Peyer's patch (tissue), 4 donors: ENCODE data around the gene PDIA5. TPM values are rescaled to one million over a fixed set of nuclear protein-coding genes. Genes with fewer than 3 reads are reported as not detected.
A peak's percentile ranks its signal among the peaks of the same experiment; 100 is the strongest.

Experiments used
- DNase-seq, 3 donors: peaks; one replicate each; pipeline ENCODE4 v3.0.0-alpha.2; 2017 to 2019
- H3K27ac ChIP-seq, 4 donors: fragments of 200-600 bp; sonication (generic); one replicate each; pipeline ENCODE4 v1.5.1; 2016 to 2019
- H3K27me3 ChIP-seq, 2 donors: fragments of 200-600 bp; sonication (generic); one replicate each; pipeline ENCODE4 v1.5.1; 2019
- H3K36me3 ChIP-seq, 3 donors: fragments of 200-600 bp; sonication (generic); one replicate each; pipeline ENCODE4 v1.5.1; 2016 to 2019
- H3K4me1 ChIP-seq, 4 donors: fragments of 200-600 bp; sonication (generic); one replicate each; pipeline ENCODE4 v1.5.1; 2016 to 2019
- H3K4me3 ChIP-seq, 4 donors: fragments of 200-600 bp; sonication (generic); 1 replicate in 3 of 4; 2 replicates in 1 of 4; pipeline ENCODE4 v1.5.1; 2016 to 2019; ENCODE audit warnings: mild to moderate bottlenecking in 1 of 4
- H3K9me3 ChIP-seq, 4 donors: fragments of 200-600 bp; sonication (generic); one replicate each; pipeline ENCODE4 v1.5.1; 2016 to 2019; ENCODE audit warnings: mild to moderate bottlenecking in 1 of 4
- POLR2A ChIP-seq, 2 donors: fragments of 450-650 bp; IDR thresholded peaks; one replicate each; pipeline ENCODE4 v1.5.1; 2017; ENCODE audit warnings: antibody characterized with exemption in 2 of 2, mild to moderate bottlenecking in 2 of 2, moderate library complexity in 2 of 2
- total RNA-seq, 4 donors: library from RNA; depleted of rRNA; stranded (reverse); fragments of >200 nt; gene quantifications; one replicate each; pipeline ENCODE4 v1.1.0, GENCODE V29; 2016
- TF ChIP-seq, protein P1 (sequence below), 6 experiments: fragments of 450-650 bp in 4 of 6; fragments of 200-600 bp in 2 of 6; sonication (generic) in 1 of 6; IDR thresholded peaks; one replicate each; pipeline ENCODE4 v1.5.1; 2017 to 2019; ENCODE audit warnings: antibody characterized with exemption in 6 of 6, mild to moderate bottlenecking in 3 of 6, moderate library complexity in 1 of 6

Gene PDIA5
- total RNA-seq, 4 donors from 2014 or later: 13.7 to 63.5 (median 19.4) TPM

DNA sequence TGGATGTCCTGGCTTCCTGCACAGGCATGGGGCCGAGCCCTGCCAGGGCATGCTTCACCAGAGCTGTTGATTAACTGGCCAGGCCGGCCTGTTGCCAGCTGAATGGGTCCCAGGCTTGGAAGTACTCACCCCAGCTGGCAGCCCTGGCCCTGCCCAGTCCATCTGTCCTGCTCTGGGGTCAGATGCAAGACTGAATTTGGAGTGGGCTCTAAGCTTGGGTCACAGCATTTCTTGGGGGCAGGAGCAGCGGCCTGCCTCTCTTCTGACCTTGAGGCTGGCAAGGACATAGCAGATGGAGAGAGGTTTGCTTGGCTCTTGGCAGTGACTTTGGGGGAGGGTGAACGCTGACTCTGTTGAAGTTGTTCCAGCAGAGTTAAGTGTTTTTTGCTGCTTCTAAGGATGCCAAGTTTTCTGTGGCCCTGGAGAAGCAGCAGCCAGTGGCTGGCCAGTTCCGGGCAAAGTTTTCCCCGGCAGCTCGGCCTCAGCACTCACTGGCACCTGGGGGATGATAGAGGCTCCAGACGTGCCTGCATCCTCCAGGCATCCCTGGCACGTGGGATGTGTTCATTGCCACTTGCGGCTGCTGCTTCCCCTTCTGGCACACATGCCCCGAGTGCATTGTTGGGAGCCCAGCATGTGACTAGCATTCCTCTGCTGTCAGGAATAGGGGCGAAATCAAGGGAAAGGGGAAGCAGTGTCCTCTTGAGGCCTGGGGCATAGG, 22.9 kb downstream of the PDIA5 start:
- Histone ChIP-seq H3K27ac (peak overlapping the region in 1 of 4 donors; percentile 52), H3K36me3 (peaks cover 0 to 14% (median 0%) of the 10 kb centered on the region in 3 donors), H3K27me3 (no peaks in the 10 kb centered on the region), H3K4me3 (no peak overlapping the region), H3K4me1 (peaks cover 0 to 14% (median 0%) of the 10 kb centered on the region in 4 donors), H3K9me3 (no peaks in the 10 kb centered on the region)
- DNase-seq: no peak
- TF ChIP-seq POLR2A (IDR thresholded peaks at IDR 0.05): no peak
- TF ChIP-seq, protein P1, sequence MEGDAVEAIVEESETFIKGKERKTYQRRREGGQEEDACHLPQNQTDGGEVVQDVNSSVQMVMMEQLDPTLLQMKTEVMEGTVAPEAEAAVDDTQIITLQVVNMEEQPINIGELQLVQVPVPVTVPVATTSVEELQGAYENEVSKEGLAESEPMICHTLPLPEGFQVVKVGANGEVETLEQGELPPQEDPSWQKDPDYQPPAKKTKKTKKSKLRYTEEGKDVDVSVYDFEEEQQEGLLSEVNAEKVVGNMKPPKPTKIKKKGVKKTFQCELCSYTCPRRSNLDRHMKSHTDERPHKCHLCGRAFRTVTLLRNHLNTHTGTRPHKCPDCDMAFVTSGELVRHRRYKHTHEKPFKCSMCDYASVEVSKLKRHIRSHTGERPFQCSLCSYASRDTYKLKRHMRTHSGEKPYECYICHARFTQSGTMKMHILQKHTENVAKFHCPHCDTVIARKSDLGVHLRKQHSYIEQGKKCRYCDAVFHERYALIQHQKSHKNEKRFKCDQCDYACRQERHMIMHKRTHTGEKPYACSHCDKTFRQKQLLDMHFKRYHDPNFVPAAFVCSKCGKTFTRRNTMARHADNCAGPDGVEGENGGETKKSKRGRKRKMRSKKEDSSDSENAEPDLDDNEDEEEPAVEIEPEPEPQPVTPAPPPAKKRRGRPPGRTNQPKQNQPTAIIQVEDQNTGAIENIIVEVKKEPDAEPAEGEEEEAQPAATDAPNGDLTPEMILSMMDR (IDR thresholded peaks at IDR 0.05): no peak

DNA sequence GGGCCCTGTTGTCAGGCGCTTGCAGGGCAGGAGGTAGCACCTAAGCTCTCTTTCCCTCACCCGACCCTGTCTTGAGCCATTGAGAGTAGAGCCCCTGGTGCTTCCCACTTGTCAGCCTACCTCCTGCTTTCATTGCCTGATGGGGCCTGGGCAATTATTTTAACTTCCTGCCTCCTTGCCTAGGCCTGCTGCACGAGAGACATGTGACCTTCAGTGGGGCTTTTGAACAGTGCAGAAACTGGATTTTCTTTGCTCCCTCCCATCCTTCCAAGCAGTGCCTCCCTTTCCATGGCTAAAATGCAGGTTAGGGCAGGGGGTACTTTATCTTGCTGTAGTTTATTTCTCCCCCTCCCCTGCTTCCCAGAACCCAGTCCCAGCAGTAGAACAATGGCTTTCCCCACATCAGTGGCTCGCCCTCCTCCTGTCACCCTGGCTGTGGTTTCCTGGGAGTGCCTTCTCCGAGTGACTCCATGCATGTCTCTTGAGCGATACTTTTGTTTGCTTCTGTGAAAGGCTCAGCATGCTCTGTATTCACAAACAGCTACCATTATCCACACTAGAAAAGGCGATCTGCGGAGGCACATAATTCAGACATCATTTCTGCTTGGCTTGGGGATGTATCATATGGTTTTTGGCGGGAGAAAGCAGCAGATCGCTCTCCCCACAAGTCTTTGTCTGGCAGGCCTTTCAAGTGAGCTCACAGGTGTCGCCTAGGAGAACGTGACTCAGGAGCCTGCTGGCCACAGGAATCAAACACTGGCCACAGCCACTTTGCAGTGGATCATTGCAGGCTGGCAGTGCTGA, 24.1 kb downstream of the PDIA5 start:
- H3K4me1 ChIP-seq: peaks cover 0 to 3% (median 0%) of the 10 kb centered on the region in 4 donors
- peaks cover 0 to 14% (median 0%) of the 10 kb centered on the region in 3 donors for H3K36me3 ChIP-seq

DNA sequence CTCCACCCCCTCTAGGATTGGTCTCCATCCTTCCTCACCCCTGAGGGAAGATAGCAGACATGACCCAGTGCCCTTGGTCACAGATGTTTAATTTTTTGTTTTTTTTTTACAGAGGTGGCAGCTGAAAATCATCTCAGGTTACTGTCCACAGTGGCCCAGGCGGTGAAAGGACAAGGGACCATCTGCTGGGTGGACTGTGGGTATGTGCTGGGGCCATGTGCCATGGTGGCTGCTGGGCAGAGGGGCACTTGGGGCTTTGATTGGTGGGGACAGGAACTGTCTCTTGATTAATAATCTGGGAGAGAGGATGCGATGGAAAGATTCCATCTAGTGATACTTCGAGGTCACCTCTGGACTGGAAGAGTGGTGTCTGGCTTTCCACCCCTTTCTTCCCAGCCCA, 25.4 kb downstream of the PDIA5 start:
- Histone ChIP-seq H3K9me3 (no peaks in the 10 kb centered on the region), H3K36me3 (peaks cover 0 to 14% (median 0%) of the 10 kb centered on the region in 3 donors), H3K4me1 (peaks cover 0 to 6% (median 0%) of the 10 kb centered on the region in 4 donors), H3K27me3 (no peaks in the 10 kb centered on the region), H3K27ac (no peak overlapping the region), H3K4me3 (no peak overlapping the region)
- no peak for TF ChIP-seq POLR2A (IDR thresholded peaks at IDR 0.05)
- TF ChIP-seq, protein P1 (IDR thresholded peaks at IDR 0.05): no peak
- no peak for DNase-seq

More for the DNA sequence above, 24.1 kb downstream of the PDIA5 start:
- Histone ChIP-seq H3K27ac (no peak overlapping the region), H3K4me3 (no peak overlapping the region), H3K9me3 (no peaks in the 10 kb centered on the region), H3K27me3 (no peaks in the 10 kb centered on the region)
- TF ChIP-seq, protein P1 (IDR thresholded peaks at IDR 0.05): no peak
- no peak for TF ChIP-seq POLR2A (IDR thresholded peaks at IDR 0.05)
- peak in 1 of 3 donors; percentile 34 for DNase-seq

DNA sequence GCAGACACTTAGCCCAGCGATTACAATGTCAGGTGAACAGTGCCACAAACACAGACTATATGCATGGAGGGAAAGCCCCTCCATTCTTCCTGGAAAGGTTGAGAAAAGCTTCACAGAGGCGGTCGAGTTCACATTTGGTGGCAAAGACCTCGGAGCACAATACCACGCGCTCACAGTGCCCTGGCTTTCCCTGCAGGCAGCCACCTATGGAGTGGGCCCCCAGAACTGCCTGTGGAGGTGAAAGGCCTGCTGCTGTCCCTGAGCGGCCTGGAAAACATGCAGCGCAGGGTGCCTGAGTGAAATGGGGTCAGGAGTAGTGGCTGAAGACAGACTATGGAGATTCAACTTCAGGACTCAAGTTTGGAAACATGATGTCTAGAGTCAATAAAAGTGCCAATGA, 26.9 kb downstream of the PDIA5 start:
- Histone ChIP-seq H3K4me3 (no peak overlapping the region), H3K36me3 (peaks cover 0 to 14% (median 0%) of the 10 kb centered on the region in 3 donors), H3K9me3 (no peaks in the 10 kb centered on the region), H3K27ac (no peak overlapping the region), H3K27me3 (no peaks in the 10 kb centered on the region), H3K4me1 (peaks cover 0 to 11% (median 0%) of the 10 kb centered on the region in 4 donors)
- no peak for TF ChIP-seq POLR2A (IDR thresholded peaks at IDR 0.05)
- TF ChIP-seq, protein P1 (IDR thresholded peaks at IDR 0.05): no peak
- peak in 1 of 3 donors; percentile 24 for DNase-seq

DNA sequence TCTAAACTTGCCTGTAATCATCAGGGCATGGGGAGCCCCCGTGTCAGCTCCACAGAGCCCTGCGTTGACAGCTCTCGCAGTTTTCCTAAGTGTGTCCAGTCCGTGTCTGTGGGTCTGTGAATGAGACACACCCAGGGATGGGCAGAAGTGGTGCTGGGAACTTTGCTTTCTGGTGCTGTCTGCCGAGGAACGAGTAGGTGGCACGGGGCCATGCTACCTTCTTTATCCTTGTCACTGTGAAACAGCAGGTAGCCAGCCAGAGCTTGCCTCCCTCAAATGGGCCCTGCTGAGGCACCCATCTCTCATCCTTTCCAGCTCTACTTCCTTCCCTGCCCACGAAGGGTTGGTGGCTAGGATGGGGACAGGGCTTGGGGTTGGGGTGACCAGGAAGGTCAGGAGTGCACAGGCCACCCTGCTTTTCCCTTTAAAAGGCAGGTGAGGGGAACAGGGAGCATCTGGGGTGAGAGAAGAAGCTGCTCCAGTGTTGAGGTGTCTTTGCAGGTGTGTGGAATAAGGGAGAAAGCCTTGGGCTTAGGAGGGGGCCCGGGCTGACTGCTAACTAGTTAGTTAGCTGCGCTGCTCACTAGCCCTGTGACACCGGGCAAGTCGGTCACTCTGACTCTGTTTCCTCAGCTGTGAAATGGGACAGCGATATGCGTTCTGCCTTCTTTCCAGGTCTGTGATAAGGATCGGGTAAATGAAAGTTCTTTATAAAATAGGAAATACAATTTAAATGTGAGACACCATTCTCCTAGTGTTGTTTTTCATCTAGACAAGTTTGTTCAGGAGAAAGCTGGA, 27.9 kb downstream of the PDIA5 start:
- Histone ChIP-seq H3K27ac (no peak overlapping the region), H3K27me3 (no peaks in the 10 kb centered on the region), H3K36me3 (peaks cover 0 to 14% (median 0%) of the 10 kb centered on the region in 3 donors), H3K4me1 (peaks cover 0 to 11% (median 0%) of the 10 kb centered on the region in 4 donors), H3K9me3 (no peaks in the 10 kb centered on the region), H3K4me3 (no peak overlapping the region)
- TF ChIP-seq POLR2A (IDR thresholded peaks at IDR 0.05): no peak
- TF ChIP-seq, protein P1 (IDR thresholded peaks at IDR 0.05): no peak
- DNase-seq: peak in 1 of 3 donors; percentile 31
